Esophagus squamous epithelium (tissue), 4 donors: ENCODE data around the gene MANSC4.

Experiments used
- POLR2A ChIP-seq, 4 donors: fragments of 450-650 bp; IDR thresholded peaks; one replicate each; pipeline ENCODE4 v1.6.1; 2017; ENCODE audit warnings: antibody characterized with exemption in 4 of 4, mild to moderate bottlenecking in 4 of 4, moderate library complexity in 3 of 4
- TF ChIP-seq, protein P1 (sequence below), 6 experiments: fragments of 450-650 bp in 4 of 6; fragments of 200-600 bp in 2 of 6; sonication (generic) in 2 of 6; IDR thresholded peaks; one replicate each; pipeline ENCODE4 v1.5.1; 2016 to 2019; ENCODE audit warnings: antibody characterized with exemption in 6 of 6, mild to moderate bottlenecking in 4 of 6, moderate library complexity in 4 of 6

DNA sequence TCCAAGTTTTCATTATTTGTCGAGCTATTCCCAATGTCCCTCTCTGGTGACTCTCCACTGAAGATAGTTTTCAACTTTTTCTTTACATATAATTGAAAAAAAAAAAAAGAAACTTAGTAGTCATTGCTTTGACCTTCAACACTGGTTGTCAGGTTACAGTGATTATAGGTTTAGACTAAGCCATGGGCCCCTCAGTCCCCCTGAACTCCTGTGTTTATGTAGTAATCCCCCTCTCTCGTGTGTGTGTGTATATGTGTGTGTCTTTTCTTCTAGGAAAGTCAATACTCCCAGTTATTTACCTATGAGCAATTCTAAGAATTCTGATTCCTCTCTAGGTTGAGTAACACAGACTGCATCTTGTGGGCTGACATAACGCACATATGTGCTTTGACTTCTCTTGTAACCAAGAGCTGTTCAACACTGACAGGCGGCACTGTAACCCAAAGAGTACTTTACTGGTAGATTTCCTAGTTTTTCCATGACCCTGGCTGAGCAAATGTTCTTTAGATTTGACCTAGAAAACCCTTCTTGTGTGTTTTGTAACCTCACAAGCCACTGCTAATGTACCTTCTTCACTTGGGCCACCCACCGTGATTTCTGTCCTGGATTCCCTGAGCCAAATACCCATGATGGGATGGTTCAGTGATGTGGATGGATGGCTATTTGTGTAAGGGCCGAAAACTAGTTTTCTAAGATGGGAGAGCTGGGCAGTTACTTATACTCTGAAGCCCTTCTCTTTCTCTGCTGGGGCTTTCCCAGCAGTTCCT lies 15.0 kb upstream of the MANSC4 start:
- TF ChIP-seq POLR2A (IDR thresholded peaks at IDR 0.05): no peak
- TF ChIP-seq, protein P1, sequence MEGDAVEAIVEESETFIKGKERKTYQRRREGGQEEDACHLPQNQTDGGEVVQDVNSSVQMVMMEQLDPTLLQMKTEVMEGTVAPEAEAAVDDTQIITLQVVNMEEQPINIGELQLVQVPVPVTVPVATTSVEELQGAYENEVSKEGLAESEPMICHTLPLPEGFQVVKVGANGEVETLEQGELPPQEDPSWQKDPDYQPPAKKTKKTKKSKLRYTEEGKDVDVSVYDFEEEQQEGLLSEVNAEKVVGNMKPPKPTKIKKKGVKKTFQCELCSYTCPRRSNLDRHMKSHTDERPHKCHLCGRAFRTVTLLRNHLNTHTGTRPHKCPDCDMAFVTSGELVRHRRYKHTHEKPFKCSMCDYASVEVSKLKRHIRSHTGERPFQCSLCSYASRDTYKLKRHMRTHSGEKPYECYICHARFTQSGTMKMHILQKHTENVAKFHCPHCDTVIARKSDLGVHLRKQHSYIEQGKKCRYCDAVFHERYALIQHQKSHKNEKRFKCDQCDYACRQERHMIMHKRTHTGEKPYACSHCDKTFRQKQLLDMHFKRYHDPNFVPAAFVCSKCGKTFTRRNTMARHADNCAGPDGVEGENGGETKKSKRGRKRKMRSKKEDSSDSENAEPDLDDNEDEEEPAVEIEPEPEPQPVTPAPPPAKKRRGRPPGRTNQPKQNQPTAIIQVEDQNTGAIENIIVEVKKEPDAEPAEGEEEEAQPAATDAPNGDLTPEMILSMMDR (IDR thresholded peaks at IDR 0.05): no peak
